ENCODE data around the gene AHCYL2. TPM values are rescaled to one million over a fixed set of nuclear protein-coding genes. Genes with fewer than 3 reads are reported as not detected.

AHCYL2 gene
- total RNA-seq, 1 donor from 2014 or later, result 10.1 TPM

GRCh38 chr7:129450295-129450694, 225.5 kb downstream of the AHCYL2 start:
- no peak for TF ChIP-seq CTCF (IDR thresholded peaks at IDR 0.05; ENCODE audit: insufficient read depth, low read length, poor library complexity, severe bottlenecking)
- no peaks in the 10 kb centered on the region for H3K27me3 ChIP-seq (ENCODE audit: control insufficient read depth, insufficient read depth, low read length)
- H3K36me3 ChIP-seq (ENCODE audit: control insufficient read depth, insufficient read depth, low read length), result no peaks in the 10 kb centered on the region
- H3K4me3 ChIP-seq (ENCODE audit: low read depth, low read length), result no peak overlapping the region
- no peak for DNase-seq (ENCODE audit: low read depth)

GRCh38 chr7:129452589-129453231, 227.9 kb downstream of the AHCYL2 start:
- Histone ChIP-seq H3K36me3 (ENCODE audit: control insufficient read depth, insufficient read depth, low read length) (no peaks in the 10 kb centered on the region), H3K4me3 (ENCODE audit: low read depth, low read length) (no peak overlapping the region), H3K27me3 (ENCODE audit: control insufficient read depth, insufficient read depth, low read length) (no peaks in the 10 kb centered on the region)
- TF ChIP-seq CTCF (IDR thresholded peaks at IDR 0.05; ENCODE audit: insufficient read depth, low read length, poor library complexity, severe bottlenecking), result no peak
- no peak for DNase-seq (ENCODE audit: low read depth)

GRCh38 chr7:129453510-129454248, 228.8 kb downstream of the AHCYL2 start:
- H3K36me3 ChIP-seq (ENCODE audit: control insufficient read depth, insufficient read depth, low read length), result no peaks in the 10 kb centered on the region
- DNase-seq (ENCODE audit: low read depth), result no peak
- TF ChIP-seq CTCF (IDR thresholded peaks at IDR 0.05; ENCODE audit: insufficient read depth, low read length, poor library complexity, severe bottlenecking), result no peak
- H3K4me3 ChIP-seq (ENCODE audit: low read depth, low read length), result no peak overlapping the region
- H3K27me3 ChIP-seq (ENCODE audit: control insufficient read depth, insufficient read depth, low read length), result no peaks in the 10 kb centered on the region

GRCh38 chr7:129454249-129454551, 229.4 kb downstream of the AHCYL2 start:
- no peaks in the 10 kb centered on the region for H3K27me3 ChIP-seq (ENCODE audit: control insufficient read depth, insufficient read depth, low read length)
- no peak for DNase-seq (ENCODE audit: low read depth)
- H3K36me3 ChIP-seq (ENCODE audit: control insufficient read depth, insufficient read depth, low read length), result no peaks in the 10 kb centered on the region
- no peak overlapping the region for H3K4me3 ChIP-seq (ENCODE audit: low read depth, low read length)
- no peak for TF ChIP-seq CTCF (IDR thresholded peaks at IDR 0.05; ENCODE audit: insufficient read depth, low read length, poor library complexity, severe bottlenecking)

- Histone ChIP-seq H3K4me3 (ENCODE audit: low read depth, low read length) (no peak overlapping the region), H3K36me3 (ENCODE audit: control insufficient read depth, insufficient read depth, low read length) (no peaks in the 10 kb centered on the region), H3K27me3 (ENCODE audit: control insufficient read depth, insufficient read depth, low read length) (no peaks in the 10 kb centered on the region)
- no peak for TF ChIP-seq CTCF (IDR thresholded peaks at IDR 0.05; ENCODE audit: insufficient read depth, low read length, poor library complexity, severe bottlenecking)
- DNase-seq (ENCODE audit: low read depth), result no peak
Observed at GRCh38 chr7:129456421-129456820, 231.6 kb downstream of the AHCYL2 start.

GRCh38 chr7:129457101-129457500, 232.3 kb downstream of the AHCYL2 start:
- Histone ChIP-seq H3K27me3 (ENCODE audit: control insufficient read depth, insufficient read depth, low read length) (no peaks in the 10 kb centered on the region), H3K4me3 (ENCODE audit: low read depth, low read length) (no peak overlapping the region), H3K36me3 (ENCODE audit: control insufficient read depth, insufficient read depth, low read length) (no peaks in the 10 kb centered on the region)
- DNase-seq (ENCODE audit: low read depth), result no peak
- TF ChIP-seq CTCF (IDR thresholded peaks at IDR 0.05; ENCODE audit: insufficient read depth, low read length, poor library complexity, severe bottlenecking), result no peak

Measured in kidney epithelial cell (primary cell).